Measurements from ENCODE around the gene XPO4. TPM values are rescaled to one million over a fixed set of nuclear protein-coding genes. Genes with fewer than 3 reads are reported as not detected.
"Not testable (repeated sequence)": the region's sequence is repeated elsewhere in the genome, so short reads cannot be mapped to it uniquely, and the experiment has no call there.

Gene XPO4
- total RNA-seq, 1 donor from 2014 or later: 25.5 TPM

DNA sequence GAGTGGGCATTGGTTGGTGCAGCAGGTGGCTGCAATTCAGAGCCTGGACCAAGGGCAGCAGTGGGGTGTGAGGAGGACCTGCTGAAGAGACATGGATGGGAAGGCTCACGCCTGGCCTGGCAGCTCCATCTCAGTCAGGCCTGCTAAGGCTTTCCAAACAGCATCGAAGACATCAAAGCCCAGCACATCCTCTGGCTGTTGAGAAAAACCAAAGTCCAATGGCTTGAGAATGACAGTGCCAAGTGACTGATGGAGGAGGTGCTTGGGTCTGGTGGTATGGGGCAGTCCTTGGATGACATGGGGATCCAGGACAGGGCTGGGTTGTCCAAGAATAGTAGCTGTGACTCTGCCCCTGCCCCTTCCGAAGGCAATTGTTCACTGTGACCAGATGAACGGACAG lies 19.0 kb upstream of the XPO4 start:
- Mint-ChIP-seq H3K27ac (no peak overlapping the region), H3K9me3 (no peaks in the 10 kb centered on the region), H3K36me3 (ENCODE audit: low read depth) (no peaks in the 10 kb centered on the region), H3K4me3 (ENCODE audit: low read depth) (no peak overlapping the region), H3K27me3 (ENCODE audit: low read depth) (no peaks in the 10 kb centered on the region), H3K4me1 (ENCODE audit: low read depth) (no peaks in the 10 kb centered on the region)
- DNase-seq (ENCODE audit: low spot score): no peak
- intact Hi-C loops (cut with micrococcal nuclease): no loop called here

DNA sequence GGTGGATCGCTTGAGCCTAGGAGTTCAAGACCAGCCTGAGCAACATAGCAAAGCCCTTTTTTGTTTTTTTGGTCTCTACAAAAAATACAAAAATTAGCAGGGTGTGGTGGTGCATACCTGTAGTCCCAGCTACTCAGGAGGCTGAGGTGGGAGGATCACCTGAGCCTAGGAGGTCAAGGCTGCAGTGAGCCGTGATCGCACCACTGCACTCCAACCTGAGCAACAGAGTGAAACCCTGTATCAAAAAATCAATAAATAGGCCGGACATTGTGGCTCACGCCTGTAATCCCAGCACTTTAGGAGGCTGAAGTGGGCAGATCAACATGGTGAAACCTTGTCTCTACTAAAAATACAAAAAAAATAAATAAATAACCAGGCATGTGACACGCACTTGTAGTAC lies 13.1 kb upstream of the XPO4 start:
- H3K27ac Mint-ChIP-seq; intact Hi-C loops (cut with micrococcal nuclease); H3K4me3 Mint-ChIP-seq (ENCODE audit: low read depth); H3K36me3 Mint-ChIP-seq (ENCODE audit: low read depth); DNase-seq (ENCODE audit: low spot score); H3K9me3 Mint-ChIP-seq; H3K27me3 Mint-ChIP-seq (ENCODE audit: low read depth); H3K4me1 Mint-ChIP-seq (ENCODE audit: low read depth): not testable (repeated sequence)

DNA sequence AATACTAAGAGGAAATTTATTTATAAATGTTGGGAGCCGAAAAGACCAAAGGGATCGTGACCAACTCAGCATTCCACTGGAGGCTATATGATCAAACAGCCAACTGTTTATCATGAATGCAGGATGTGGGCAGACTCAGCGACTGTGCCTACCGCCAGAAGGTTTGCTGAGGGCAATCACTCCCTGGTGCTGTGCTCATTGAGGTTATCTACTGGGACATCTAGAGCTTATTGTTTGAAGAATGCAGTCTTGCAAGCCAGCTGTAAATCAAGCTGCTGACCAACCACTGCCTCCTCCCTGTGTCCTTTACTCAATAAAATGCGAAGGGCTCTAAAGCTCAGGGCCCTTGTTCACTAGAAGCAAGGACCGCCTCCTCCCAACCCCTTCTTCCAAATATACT lies 8.5 kb upstream of the XPO4 start:
- Mint-ChIP-seq H3K27me3 (ENCODE audit: low read depth) (peaks cover 19% of the 10 kb centered on the region), H3K9me3 (no peaks in the 10 kb centered on the region), H3K4me1 (ENCODE audit: low read depth) (no peaks in the 10 kb centered on the region), H3K36me3 (ENCODE audit: low read depth) (no peaks in the 10 kb centered on the region), H3K27ac (no peak overlapping the region), H3K4me3 (ENCODE audit: low read depth) (no peak overlapping the region)
- intact Hi-C loops (cut with micrococcal nuclease): no loop called here
- no peak for DNase-seq (ENCODE audit: low spot score)

DNA sequence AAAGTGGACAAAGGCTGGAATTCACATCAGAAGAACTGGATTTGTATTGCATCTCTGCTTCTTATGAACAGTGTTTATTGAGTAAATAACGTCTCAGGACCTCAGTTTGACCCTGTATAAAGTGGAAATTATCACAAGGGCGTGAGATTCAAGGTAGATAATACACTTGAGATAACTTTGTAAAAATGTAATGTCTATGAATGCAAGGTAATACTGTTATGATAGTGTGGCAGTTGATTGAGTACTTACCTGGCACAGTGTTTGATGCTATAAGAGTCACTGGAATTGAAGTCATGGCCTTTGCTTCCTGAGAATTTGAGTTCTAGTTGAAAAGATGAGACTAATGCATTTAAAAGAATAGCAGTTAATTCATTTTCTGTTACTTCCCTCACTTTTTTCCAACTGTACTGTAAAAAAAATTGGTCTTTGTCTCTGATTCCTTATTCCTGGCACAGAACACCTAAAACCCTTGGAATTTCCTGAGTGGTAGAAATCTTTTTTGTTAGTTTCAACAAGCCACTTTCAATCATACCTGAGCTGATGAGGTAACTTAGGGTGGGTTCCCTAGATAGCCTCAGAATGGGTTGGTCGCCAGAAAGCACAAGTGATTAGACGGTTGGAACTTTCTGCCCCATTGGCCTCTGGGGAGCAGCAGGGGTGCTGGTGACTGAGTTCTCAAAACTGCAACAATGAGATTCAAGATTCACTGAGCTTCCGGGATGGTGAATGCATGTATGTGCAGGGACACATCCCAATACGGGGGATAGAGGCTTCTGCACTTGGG lies 6.4 kb upstream of the XPO4 start:
- intact Hi-C loops (cut with micrococcal nuclease): no loop called here
- H3K4me3 Mint-ChIP-seq (ENCODE audit: low read depth): no peak overlapping the region
- no peaks in the 10 kb centered on the region for H3K36me3 Mint-ChIP-seq (ENCODE audit: low read depth)
- H3K27me3 Mint-ChIP-seq (ENCODE audit: low read depth): peaks cover 19% of the 10 kb centered on the region
- H3K27ac Mint-ChIP-seq: no peak overlapping the region
- no peaks in the 10 kb centered on the region for H3K9me3 Mint-ChIP-seq
- H3K4me1 Mint-ChIP-seq (ENCODE audit: low read depth): no peaks in the 10 kb centered on the region
- no peak for DNase-seq (ENCODE audit: low spot score)

DNA sequence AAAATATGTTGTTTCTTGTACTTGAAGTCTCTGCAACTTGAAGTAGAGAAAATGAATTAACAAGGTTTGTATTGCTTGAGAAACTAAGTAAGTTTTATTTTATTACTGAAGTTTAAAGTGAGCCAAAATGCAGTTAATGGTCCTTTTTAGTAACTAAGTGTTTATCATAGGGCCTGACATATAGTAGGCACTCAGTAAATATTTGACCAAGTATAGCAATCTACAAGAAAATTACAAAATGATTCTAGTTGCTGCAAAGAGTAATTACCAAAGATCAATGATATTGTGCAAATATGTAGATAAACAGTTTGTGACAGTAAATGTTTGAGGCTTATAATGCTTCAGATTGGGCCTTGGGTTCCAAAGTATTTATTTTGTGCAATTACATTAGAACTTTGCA lies 2.4 kb upstream of the XPO4 start:
- no peak overlapping the region for H3K4me3 Mint-ChIP-seq (ENCODE audit: low read depth)

DNA sequence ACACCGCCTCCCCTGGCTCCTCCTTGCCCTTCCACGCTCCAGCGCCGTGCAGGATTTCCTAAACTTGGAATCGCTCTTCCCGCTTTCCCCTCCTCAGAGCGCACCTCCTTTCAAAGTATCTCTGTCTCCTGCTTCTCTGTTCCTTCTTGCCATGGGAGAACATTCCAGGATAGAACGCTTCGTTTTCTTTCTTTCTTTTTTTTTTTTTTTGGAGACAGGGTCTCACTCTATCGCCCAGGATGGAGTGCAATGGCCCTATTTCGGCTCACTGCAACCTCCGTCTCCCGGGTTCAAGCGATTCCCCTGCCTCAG lies 574 bp upstream of the XPO4 start:
- Mint-ChIP-seq H3K36me3 (ENCODE audit: low read depth) (peaks cover 29% of the 10 kb centered on the region), H3K27me3 (ENCODE audit: low read depth) (no peaks in the 10 kb centered on the region), H3K27ac (peak overlapping the region; percentile 96)

More for the DNA sequence above, 2.4 kb upstream of the XPO4 start:
- H3K27me3 Mint-ChIP-seq (ENCODE audit: low read depth): peaks cover 12% of the 10 kb centered on the region
- no peak for DNase-seq (ENCODE audit: low spot score)
- no peaks in the 10 kb centered on the region for H3K9me3 Mint-ChIP-seq
- intact Hi-C loops (cut with micrococcal nuclease): loop anchor here (5.0 kb wide), 1 partner anchor 948 kb away; the partner anchor contains the start of gene ZMYM2
- no peak overlapping the region for H3K27ac Mint-ChIP-seq
- H3K4me1 Mint-ChIP-seq (ENCODE audit: low read depth): peaks cover 15% of the 10 kb centered on the region
- H3K36me3 Mint-ChIP-seq (ENCODE audit: low read depth): peaks cover 13% of the 10 kb centered on the region

DNA sequence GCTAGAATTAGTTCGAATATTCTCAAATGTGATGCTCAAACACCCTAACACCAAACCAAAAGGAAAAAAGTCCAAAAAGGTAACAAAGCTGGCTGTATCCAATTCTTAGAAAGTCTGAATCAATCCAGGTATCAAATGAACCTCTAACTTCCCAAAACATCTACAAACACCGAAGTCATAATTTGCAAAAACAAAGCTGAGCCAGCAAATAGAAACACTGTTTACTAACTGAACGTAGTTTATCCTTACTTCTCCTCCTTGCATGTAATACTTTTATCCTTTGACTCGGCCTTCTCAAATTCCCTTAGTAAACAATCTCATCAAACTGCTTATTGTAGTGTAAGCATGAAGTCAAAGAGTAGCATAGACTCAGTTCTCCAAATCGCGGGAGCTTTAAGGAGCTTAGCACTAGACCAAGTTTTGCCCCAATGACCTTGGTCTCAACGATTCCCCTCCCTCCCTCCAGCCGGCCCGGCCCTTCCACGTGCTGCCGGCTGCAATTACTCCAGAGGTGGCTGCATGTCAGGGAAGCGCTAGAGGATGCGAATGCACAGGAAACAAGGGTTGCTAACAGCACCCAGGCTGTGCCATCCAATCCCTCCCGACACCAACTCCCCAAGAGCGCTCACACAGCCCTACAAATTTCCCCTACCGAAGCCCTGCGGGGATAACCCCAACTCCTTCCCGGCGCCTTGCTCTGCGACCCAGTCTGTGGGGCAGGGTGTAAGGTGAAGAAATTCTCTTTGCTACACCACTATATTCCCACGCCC lies 693 bp downstream of the XPO4 start:
- Mint-ChIP-seq H3K4me3 (ENCODE audit: low read depth) (peak overlapping the region; percentile 96), H3K27me3 (ENCODE audit: low read depth) (no peaks in the 10 kb centered on the region), H3K4me1 (ENCODE audit: low read depth) (peaks cover 25% of the 10 kb centered on the region), H3K27ac (peak overlapping the region; percentile 91), H3K36me3 (ENCODE audit: low read depth) (peaks cover 29% of the 10 kb centered on the region), H3K9me3 (no peaks in the 10 kb centered on the region)
- peak; percentile 23 for DNase-seq (ENCODE audit: low spot score)
- intact Hi-C loops (cut with micrococcal nuclease): loop anchor here (2.0 to 5.0 kb wide), 2 partner anchors 129 to 945 kb away; partner anchors contain the start of genes EEF1AKMT1 and ZMYM2

More for the DNA sequence above, 574 bp upstream of the XPO4 start:
- intact Hi-C loops (cut with micrococcal nuclease): loop anchor here (2.0 to 5.0 kb wide), 2 partner anchors 130 to 946 kb away; partner anchors contain the start of genes EEF1AKMT1 and ZMYM2
- Mint-ChIP-seq H3K4me3 (ENCODE audit: low read depth) (peak overlapping the region; percentile 93), H3K4me1 (ENCODE audit: low read depth) (peaks cover 25% of the 10 kb centered on the region), H3K9me3 (no peaks in the 10 kb centered on the region)
- no peak for DNase-seq (ENCODE audit: low spot score)

DNA sequence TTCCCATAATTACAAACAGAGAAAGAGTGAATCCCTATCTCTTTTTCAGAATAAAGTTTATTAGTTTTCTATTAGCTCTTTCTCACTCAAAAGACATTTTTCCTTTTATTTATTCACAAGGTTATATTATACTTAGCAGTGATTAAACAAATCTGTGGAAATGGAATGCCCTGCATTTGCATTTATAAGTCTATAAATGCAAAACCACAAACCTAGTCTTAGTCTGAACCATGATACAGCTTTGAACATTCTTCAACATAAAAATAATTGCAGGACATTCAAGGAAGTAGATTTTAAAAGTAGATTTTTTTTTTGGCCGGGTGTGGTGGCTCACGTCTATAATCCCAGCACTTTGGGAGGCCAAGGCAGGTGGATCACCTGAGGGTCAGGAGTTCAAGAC lies 8.3 kb downstream of the XPO4 start:
- Mint-ChIP-seq H3K4me1 (ENCODE audit: low read depth) (peaks cover 9% of the 10 kb centered on the region), H3K27ac (no peak overlapping the region), H3K27me3 (ENCODE audit: low read depth) (no peaks in the 10 kb centered on the region), H3K36me3 (ENCODE audit: low read depth) (peaks cover 21% of the 10 kb centered on the region), H3K4me3 (ENCODE audit: low read depth) (no peak overlapping the region), H3K9me3 (no peaks in the 10 kb centered on the region)
- intact Hi-C loops (cut with micrococcal nuclease): no loop called here
- no peak for DNase-seq (ENCODE audit: low spot score)

DNA sequence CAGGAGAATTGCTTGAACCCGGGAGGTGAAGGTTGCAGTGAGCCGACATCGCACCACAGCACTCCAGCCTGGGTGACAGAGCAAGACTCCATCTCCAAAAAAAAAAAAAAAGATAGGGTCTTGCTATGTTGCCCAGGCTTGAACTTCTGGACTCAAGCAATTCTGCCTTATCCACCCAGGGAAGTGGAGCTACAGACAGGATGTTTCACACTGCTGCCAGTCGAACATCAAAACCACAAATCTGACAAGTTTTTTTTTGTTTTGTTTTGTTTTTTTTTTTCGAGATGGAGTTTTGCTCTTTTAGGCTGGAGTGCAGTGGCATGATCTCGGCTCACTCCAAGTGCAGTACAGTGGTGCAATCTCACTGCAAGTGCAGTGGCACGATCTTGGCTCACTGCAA lies 10.8 kb downstream of the XPO4 start:
- Mint-ChIP-seq H3K9me3 (no peaks in the 10 kb centered on the region), H3K4me3 (ENCODE audit: low read depth) (no peak overlapping the region), H3K36me3 (ENCODE audit: low read depth) (peaks cover 14% of the 10 kb centered on the region), H3K27ac (no peak overlapping the region), H3K4me1 (ENCODE audit: low read depth) (peaks cover 6% of the 10 kb centered on the region), H3K27me3 (ENCODE audit: low read depth) (no peaks in the 10 kb centered on the region)
- no peak for DNase-seq (ENCODE audit: low spot score)
- intact Hi-C loops (cut with micrococcal nuclease): no loop called here

DNA sequence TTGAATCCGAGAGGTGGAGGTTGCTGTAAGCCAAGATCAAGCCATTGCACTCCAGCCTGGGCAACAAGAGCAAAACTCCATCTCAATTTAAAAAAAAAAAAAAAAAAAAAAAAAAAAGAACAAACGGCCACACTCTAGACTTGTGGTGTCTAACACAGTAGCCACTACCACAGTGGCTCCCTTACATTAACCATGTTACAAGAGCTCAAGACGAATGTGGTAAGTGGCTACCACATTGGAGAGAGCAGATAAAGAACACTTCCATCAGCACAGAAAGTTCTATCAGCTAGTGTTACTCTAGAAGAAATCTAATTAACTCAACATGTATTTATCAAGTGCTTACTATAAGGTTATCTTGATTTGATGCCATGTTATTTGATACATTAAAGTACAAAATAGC lies 11.5 kb downstream of the XPO4 start:
- no peak for DNase-seq (ENCODE audit: low spot score)
- Mint-ChIP-seq H3K27ac (no peak overlapping the region), H3K9me3 (no peaks in the 10 kb centered on the region), H3K4me3 (ENCODE audit: low read depth) (no peak overlapping the region), H3K27me3 (ENCODE audit: low read depth) (no peaks in the 10 kb centered on the region), H3K36me3 (ENCODE audit: low read depth) (peaks cover 15% of the 10 kb centered on the region), H3K4me1 (ENCODE audit: low read depth) (peaks cover 6% of the 10 kb centered on the region)
- intact Hi-C loops (cut with micrococcal nuclease): no loop called here

DNA sequence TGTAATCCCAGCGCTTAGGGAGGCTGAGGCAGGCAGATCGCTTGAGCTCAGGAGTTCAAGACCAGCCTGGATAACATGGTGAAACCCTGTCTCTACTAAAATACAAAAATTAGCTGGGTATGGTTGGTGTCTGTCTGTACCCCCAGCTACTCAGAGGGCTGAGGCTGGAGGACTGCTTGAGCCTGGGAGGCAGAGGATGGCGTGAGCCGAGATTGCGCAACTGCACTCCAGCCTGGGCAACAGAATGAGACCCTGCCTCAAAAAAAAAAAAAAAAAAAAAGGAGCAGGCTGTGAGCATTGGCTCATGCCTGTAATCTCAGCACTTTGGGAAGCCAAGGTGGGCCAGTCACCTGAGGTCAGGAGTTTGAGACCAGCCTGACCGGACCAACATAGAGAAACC lies 12.0 kb downstream of the XPO4 start:
- DNase-seq (ENCODE audit: low spot score); H3K4me3 Mint-ChIP-seq (ENCODE audit: low read depth); H3K27ac Mint-ChIP-seq; H3K4me1 Mint-ChIP-seq (ENCODE audit: low read depth); intact Hi-C loops (cut with micrococcal nuclease); H3K27me3 Mint-ChIP-seq (ENCODE audit: low read depth); H3K9me3 Mint-ChIP-seq: not testable (repeated sequence)
- peaks cover 15% of the 10 kb centered on the region for H3K36me3 Mint-ChIP-seq (ENCODE audit: low read depth)

DNA sequence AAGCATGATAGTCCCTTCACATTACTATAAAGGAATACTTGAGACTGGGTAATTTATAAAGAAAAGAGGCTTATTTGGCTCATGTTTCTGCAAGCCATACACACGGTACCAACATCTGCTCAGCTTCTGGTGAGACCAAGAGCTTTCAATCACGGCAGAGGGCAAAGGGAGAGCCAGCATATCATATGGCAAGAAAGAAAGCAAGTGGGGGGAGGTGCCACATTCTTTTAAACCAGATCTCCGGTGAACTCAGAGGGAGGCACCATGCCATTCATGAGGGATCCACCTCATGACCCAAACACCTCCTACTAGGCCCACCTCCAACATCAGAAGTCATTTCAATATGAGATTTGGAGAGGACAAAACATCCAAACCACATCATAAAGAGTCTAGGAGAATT lies 20.3 kb downstream of the XPO4 start:
- Mint-ChIP-seq H3K4me1 (ENCODE audit: low read depth) (peaks cover 14% of the 10 kb centered on the region), H3K36me3 (ENCODE audit: low read depth) (peaks cover 21% of the 10 kb centered on the region), H3K9me3 (peaks cover 3% of the 10 kb centered on the region), H3K27me3 (ENCODE audit: low read depth) (no peaks in the 10 kb centered on the region), H3K27ac (no peak overlapping the region), H3K4me3 (ENCODE audit: low read depth) (no peak overlapping the region)
- intact Hi-C loops (cut with micrococcal nuclease): no loop called here
- no peak for DNase-seq (ENCODE audit: low spot score)

DNA sequence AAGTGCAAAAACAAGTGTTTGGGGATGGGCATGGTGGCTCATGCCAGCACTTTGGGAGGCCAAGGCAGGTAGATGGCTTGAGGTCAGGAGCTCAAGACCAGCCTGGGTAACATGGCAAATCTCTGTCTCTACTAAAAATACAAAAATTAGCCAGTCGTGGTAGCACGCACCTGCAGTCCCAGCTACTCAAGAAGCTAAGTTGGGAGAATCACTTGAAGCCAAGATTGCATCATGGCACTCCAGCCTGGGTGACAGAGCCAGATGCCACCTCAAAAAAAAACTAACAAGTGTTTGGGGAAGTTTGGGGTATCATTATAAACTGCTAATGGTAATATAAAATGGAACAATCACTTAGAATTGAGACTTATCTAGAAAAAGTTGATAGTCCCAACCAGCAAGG lies 24.6 kb downstream of the XPO4 start:
- peaks cover 20% of the 10 kb centered on the region for H3K4me1 Mint-ChIP-seq (ENCODE audit: low read depth)
- no peaks in the 10 kb centered on the region for H3K27me3 Mint-ChIP-seq (ENCODE audit: low read depth)
- no peak overlapping the region for H3K4me3 Mint-ChIP-seq (ENCODE audit: low read depth)
- intact Hi-C loops (cut with micrococcal nuclease): no loop called here
- peak overlapping the region; percentile 22 for H3K27ac Mint-ChIP-seq
- H3K9me3 Mint-ChIP-seq: peaks cover 9% of the 10 kb centered on the region
- peaks cover 26% of the 10 kb centered on the region for H3K36me3 Mint-ChIP-seq (ENCODE audit: low read depth)
- DNase-seq (ENCODE audit: low spot score): no peak

Data from activated T-helper 2 cell treated with anti-CD3 and anti-CD28 coated beads, Interferon-gamma antibody, Interleukin-2, Interleukin-4, amounts not matched to agents 10 μg/mL and 5 μg/mL and 100 μg/mL, durations not matched to agents 14 hours and 24 hours and 36 hours (primary cell).